Small intestine (tissue), 7 donors: ENCODE measurements around the gene GDF7. TPM values are rescaled to one million over a fixed set of nuclear protein-coding genes. Genes with fewer than 3 reads are reported as not detected.
A peak's percentile ranks its signal among the peaks of the same experiment; 100 is the strongest.

Source experiments
- DNase-seq, 2 donors: peaks; one replicate each; pipeline versions ENCODE4 v3.0.0 to v3.0.0-alpha.2; 2013
- FAIRE-seq: peaks from 2 replicates; lab custom pipeline; 2012; peaks lifted over from hg19 to GRCh38; lab: Jason Lieb, UNC
- H3K27ac ChIP-seq, 3 donors: one replicate each; pipeline ENCODE4 v1.5.1; 2013; ENCODE audit warnings: low read length in 2 of 3, mild to moderate bottlenecking in 2 of 3, control low read depth in 1 of 3, inconsistent platforms in 1 of 3, low read depth in 1 of 3, moderate library complexity in 1 of 3
- H3K27me3 ChIP-seq, 3 donors: one replicate each; pipeline ENCODE4 v1.6.1; 2013; ENCODE audit warnings: low read length in 3 of 3, inconsistent platforms in 1 of 3; ENCODE audit not compliant: control insufficient read depth in 3 of 3, insufficient read depth in 3 of 3
- H3K36me3 ChIP-seq, 3 donors: one replicate each; pipeline ENCODE4 v1.6.1; 2013; ENCODE audit warnings: low read length in 3 of 3, inconsistent platforms in 1 of 3, low read depth in 1 of 3, mild to moderate bottlenecking in 1 of 3, moderate library complexity in 1 of 3; ENCODE audit not compliant: control insufficient read depth in 3 of 3, insufficient read depth in 2 of 3
- H3K4me1 ChIP-seq, 3 donors: one replicate each; pipeline ENCODE4 v1.6.1; 2013; ENCODE audit warnings: low read length in 2 of 3, inconsistent platforms in 1 of 3, low read depth in 1 of 3, mild to moderate bottlenecking in 1 of 3, moderate library complexity in 1 of 3; ENCODE audit not compliant: control insufficient read depth in 3 of 3, insufficient read depth in 2 of 3
- H3K4me3 ChIP-seq, 3 donors: one replicate each; pipeline ENCODE4 v1.5.1; 2013; ENCODE audit warnings: low read length in 3 of 3, control low read depth in 1 of 3, inconsistent platforms in 1 of 3, low read depth in 1 of 3, mild to moderate bottlenecking in 1 of 3, moderate library complexity in 1 of 3
- H3K9me3 ChIP-seq, 2 donors: one replicate each; pipeline ENCODE4 v1.6.1; 2013; ENCODE audit warnings: low read depth in 1 of 2, low read length in 1 of 2; ENCODE audit not compliant: control insufficient read depth in 2 of 2, insufficient read depth in 1 of 2
- WGBS, 3 donors: extraction: QIAGEN DNeasy Blood & Tissue Kit; methylation state at CpG; one replicate each; pipeline ENCODE4 v1.1.7; 2013; 5-methylcytosine and 5-hydroxymethylcytosine counted together
- polyA plus RNA-seq, 4 donors: library from polyadenylated mRNA; stranded (reverse) in 3 of 4; unstranded in 1 of 4; fragments of 200-250 nt in 3 of 4; fragments of 120-200 nt in 1 of 4; gene quantifications; one replicate each; pipeline versions ENCODE4 v1.2.1 to v1.2.3, GENCODE V29; 2013
- donor health status: healthy with polysubstance abuse.
- donor health status: control.
- donor health status: control.
- donor health status: Bipolar disorder and iron deficiency.
- donor health status: healthy.

Gene GDF7
- polyA plus RNA-seq, 4 donors = 0.16 TPM; not detected in 2

- Histone ChIP-seq H3K27me3 (no peaks in the 10 kb centered on the region), H3K4me1 (peaks cover 0 to 29% (median 9%) of the 10 kb centered on the region in 3 donors), H3K27ac (no peak overlapping the region), H3K9me3 (no peaks in the 10 kb centered on the region), H3K36me3 (peaks cover 0 to 27% (median 1%) of the 10 kb centered on the region in 3 donors), H3K4me3 (peak overlapping the region in 2 of 3 donors; percentile 84 to 92)
- WGBS, 3 donors = 37 to 64% (median 48%) methylated on average over 7 of the region's 7 CpGs
- FAIRE-seq (no peak), DNase-seq (no peak)
These were observed 17.0 kb upstream of the GDF7 start for GRCh38 chr2:20649976-20650375.

- H3K36me3 ChIP-seq = peaks cover 0 to 23% (median 0%) of the 10 kb centered on the region in 3 donors
- peak; percentile 29 to 59 for DNase-seq
- no peaks in the 10 kb centered on the region for H3K9me3 ChIP-seq
- H3K27ac ChIP-seq = peak overlapping the region; percentile 65 to 72 (median 71)
- WGBS, 3 donors = 4 to 12% (median 8%) methylated on average over 19 of the region's 19 CpGs
- H3K4me1 ChIP-seq = peaks cover 0 to 29% (median 9%) of the 10 kb centered on the region in 3 donors
- FAIRE-seq = no peak
- H3K4me3 ChIP-seq = peak overlapping the region; percentile 70 to 92 (median 84)
- no peaks in the 10 kb centered on the region for H3K27me3 ChIP-seq
These were observed 16.5 kb upstream of the GDF7 start for GRCh38 chr2:20650393-20650876.

GRCh38 chr2:20650877-20651730 lies 15.8 kb upstream of the GDF7 start, which contains the start of gene HS1BP3:
Gene HS1BP3, minus strand, starts transcription at chr2:20651098. Its CDS starts 35 bp downstream, at chr2:20651063.
- 1 to 2% (median 2%) methylated on average over 47 to 72 of the region's 72 CpGs for WGBS, 3 donors
- FAIRE-seq = no peak

GRCh38 chr2:20651731-20652099 lies 15.2 kb upstream of the GDF7 start:
- FAIRE-seq = no peak
- H3K27ac ChIP-seq = peak overlapping the region in 2 of 3 donors; percentile 80 to 93

More at GRCh38 chr2:20650877-20651730, 15.8 kb upstream of the GDF7 start, which contains the start of gene HS1BP3:
- Histone ChIP-seq H3K27ac (peak within 1 kb of the TSS; percentile 76 to 93 (median 80)), H3K9me3 (no peaks in the 10 kb centered on the region), H3K27me3 (no peaks in the 10 kb centered on the region), H3K36me3 (peaks cover 0 to 16% (median 0%) of the 10 kb centered on the region in 3 donors), H3K4me1 (peaks cover 0 to 29% (median 9%) of the 10 kb centered on the region in 3 donors), H3K4me3 (peak within 1 kb of the TSS; percentile 70 to 92 (median 84))
- DNase-seq = peak; percentile 84 to 96

GRCh38 chr2:20652141-20652540 lies 14.8 kb upstream of the GDF7 start:
- H3K27ac ChIP-seq = no peak overlapping the region
- peaks cover 0 to 29% (median 9%) of the 10 kb centered on the region in 3 donors for H3K4me1 ChIP-seq
- H3K9me3 ChIP-seq = no peaks in the 10 kb centered on the region
- WGBS, 3 donors = 93 to 97% (median 96%) methylated on average over 7 of the region's 7 CpGs
- DNase-seq (no peak), FAIRE-seq (no peak)
- H3K36me3 ChIP-seq = peaks cover 0 to 5% (median 0%) of the 10 kb centered on the region in 3 donors
- H3K27me3 ChIP-seq = peaks cover 0 to 5% (median 0%) of the 10 kb centered on the region in 3 donors
- H3K4me3 ChIP-seq = no peak overlapping the region

More at GRCh38 chr2:20651731-20652099, 15.2 kb upstream of the GDF7 start:
- Histone ChIP-seq H3K36me3 (peaks cover 0 to 10% (median 0%) of the 10 kb centered on the region in 3 donors), H3K27me3 (peaks cover 0 to 3% (median 0%) of the 10 kb centered on the region in 3 donors), H3K9me3 (no peaks in the 10 kb centered on the region), H3K4me1 (peaks cover 0 to 29% (median 9%) of the 10 kb centered on the region in 3 donors), H3K4me3 (peak overlapping the region in 2 of 3 donors; percentile 46 to 69)
- DNase-seq = no peak
- 77 to 82% (median 81%) methylated on average over 7 of the region's 7 CpGs for WGBS, 3 donors

- 93 to 96% (median 94%) methylated on average over 11 of the region's 11 CpGs for WGBS, 3 donors
- Histone ChIP-seq H3K27ac (no peak overlapping the region), H3K4me3 (no peak overlapping the region), H3K27me3 (peaks cover 0 to 9% (median 0%) of the 10 kb centered on the region in 3 donors), H3K4me1 (peaks cover 0 to 26% (median 9%) of the 10 kb centered on the region in 3 donors), H3K36me3 (peaks cover 0 to under 1% (median 0%) of the 10 kb centered on the region in 3 donors), H3K9me3 (no peaks in the 10 kb centered on the region)
- no peak for FAIRE-seq
- no peak for DNase-seq
These were observed 14.0 kb upstream of the GDF7 start for GRCh38 chr2:20652673-20653575.

GRCh38 chr2:20653695-20654534 lies 13.0 kb upstream of the GDF7 start:
- Histone ChIP-seq H3K27me3 (peaks cover 0 to 9% (median 0%) of the 10 kb centered on the region in 3 donors), H3K4me3 (no peak overlapping the region), H3K9me3 (no peaks in the 10 kb centered on the region), H3K4me1 (peaks cover 0 to 17% (median 4%) of the 10 kb centered on the region in 3 donors), H3K36me3 (no peaks in the 10 kb centered on the region), H3K27ac (no peak overlapping the region)
- DNase-seq (no peak), FAIRE-seq (no peak)
- WGBS, 3 donors = 82 to 87% (median 87%) methylated on average over 7 of the region's 7 CpGs
